Measurements from ENCODE around the gene VPS8.

The VPS8 gene

DNA sequence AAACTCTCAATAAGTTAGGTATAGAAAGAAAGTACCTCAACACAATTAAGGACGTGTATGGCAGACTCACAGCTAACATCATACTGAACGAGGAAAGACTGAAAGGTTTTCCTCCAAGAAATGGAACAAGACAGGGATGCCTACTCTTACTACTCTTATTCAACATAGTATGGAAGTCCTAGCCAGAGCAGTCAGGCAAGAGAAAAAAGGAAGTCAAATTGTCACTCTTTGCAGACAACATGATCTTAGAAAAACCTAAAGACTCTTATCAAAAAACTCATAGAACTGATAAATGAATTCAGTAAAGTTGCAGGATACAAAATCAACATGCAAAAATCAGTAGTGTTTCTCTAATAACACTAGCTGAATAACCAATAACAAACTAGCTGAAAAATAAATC is 244.9 kb downstream of the VPS8 start:
- TF ChIP-seq, protein P1, sequence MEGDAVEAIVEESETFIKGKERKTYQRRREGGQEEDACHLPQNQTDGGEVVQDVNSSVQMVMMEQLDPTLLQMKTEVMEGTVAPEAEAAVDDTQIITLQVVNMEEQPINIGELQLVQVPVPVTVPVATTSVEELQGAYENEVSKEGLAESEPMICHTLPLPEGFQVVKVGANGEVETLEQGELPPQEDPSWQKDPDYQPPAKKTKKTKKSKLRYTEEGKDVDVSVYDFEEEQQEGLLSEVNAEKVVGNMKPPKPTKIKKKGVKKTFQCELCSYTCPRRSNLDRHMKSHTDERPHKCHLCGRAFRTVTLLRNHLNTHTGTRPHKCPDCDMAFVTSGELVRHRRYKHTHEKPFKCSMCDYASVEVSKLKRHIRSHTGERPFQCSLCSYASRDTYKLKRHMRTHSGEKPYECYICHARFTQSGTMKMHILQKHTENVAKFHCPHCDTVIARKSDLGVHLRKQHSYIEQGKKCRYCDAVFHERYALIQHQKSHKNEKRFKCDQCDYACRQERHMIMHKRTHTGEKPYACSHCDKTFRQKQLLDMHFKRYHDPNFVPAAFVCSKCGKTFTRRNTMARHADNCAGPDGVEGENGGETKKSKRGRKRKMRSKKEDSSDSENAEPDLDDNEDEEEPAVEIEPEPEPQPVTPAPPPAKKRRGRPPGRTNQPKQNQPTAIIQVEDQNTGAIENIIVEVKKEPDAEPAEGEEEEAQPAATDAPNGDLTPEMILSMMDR (IDR thresholded peaks at IDR 0.05; ENCODE audit: low read depth, low read length) = no peak
- no peak for DNase-seq (ENCODE audit: extremely low read depth, low read depth)

GRCh38 chr3:185057829-185058228 is 245.9 kb downstream of the VPS8 start:
- no peak for DNase-seq (ENCODE audit: extremely low read depth, low read depth)

DNA sequence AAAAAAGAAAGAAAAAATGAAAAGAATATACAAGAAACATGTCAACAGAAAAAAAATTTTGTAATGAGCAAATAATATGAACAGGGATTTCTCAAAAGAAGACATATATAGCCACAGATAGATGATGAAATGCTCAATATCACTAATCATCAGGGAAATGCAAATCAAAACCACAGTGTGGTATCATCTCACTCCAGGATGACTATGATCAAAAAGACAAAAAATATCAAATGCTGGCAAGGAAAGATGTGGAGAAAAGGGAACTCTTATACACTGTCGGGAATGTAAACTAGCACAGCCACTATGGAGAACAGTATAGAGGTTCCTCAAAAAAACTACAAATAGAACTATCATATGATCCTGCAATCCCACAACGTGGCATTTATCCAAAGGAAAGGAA is 246.8 kb downstream of the VPS8 start:
- no peak for DNase-seq (ENCODE audit: extremely low read depth, low read depth)
- TF ChIP-seq, protein P1 (IDR thresholded peaks at IDR 0.05; ENCODE audit: low read depth, low read length) = no peak

More at GRCh38 chr3:185057829-185058228, 245.9 kb downstream of the VPS8 start:
- TF ChIP-seq, protein P1 (IDR thresholded peaks at IDR 0.05; ENCODE audit: low read depth, low read length) = no peak

DNA sequence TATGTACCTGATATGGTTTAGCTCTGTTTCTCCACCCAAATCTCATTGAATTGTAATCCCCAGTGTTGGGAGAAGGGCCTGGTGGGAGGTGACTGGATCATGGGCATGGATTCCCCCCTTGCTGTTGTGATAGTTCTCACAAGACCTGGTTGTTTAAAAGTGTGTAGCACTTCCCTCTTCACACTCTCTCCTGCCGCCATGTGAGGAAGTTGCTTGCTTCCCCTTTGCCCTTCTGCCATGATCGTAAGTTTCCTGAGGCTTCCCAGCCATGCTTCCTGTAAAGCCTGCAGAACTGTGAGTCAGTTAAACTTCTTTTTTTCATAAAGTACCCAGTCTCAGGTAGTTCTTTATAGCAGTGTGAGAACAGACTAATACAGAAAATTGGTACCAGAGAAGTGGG is 247.8 kb downstream of the VPS8 start:
- TF ChIP-seq, protein P1 (IDR thresholded peaks at IDR 0.05; ENCODE audit: low read depth, low read length) = no peak
- DNase-seq (ENCODE audit: extremely low read depth, low read depth) = no peak

- TF ChIP-seq, protein P1 (IDR thresholded peaks at IDR 0.05; ENCODE audit: low read depth, low read length) = no peak
- DNase-seq (ENCODE audit: extremely low read depth, low read depth) = no peak
Measured at GRCh38 chr3:185060655-185061054, 248.7 kb downstream of the VPS8 start.

DNA sequence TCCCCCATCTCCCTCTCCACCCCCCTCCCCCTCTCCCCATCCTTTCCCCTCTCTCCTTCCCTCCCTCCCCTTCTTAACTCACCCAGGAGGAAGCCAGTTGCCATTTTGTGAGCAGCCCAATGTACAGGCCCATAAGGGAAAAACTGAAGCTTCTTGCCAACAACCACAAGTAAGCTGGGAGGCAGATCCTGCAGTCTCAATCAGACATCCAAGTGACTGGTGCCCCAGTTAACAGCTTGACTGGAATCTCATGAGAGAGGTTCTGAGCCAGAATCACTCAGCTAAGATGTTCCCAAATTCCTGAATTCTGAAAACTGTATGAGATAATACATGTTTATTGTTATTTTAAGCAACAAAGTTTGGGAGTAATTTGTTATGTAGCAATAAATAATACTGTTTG is 250.2 kb downstream of the VPS8 start:
- TF ChIP-seq, protein P1 (IDR thresholded peaks at IDR 0.05; ENCODE audit: low read depth, low read length) = no peak
- DNase-seq (ENCODE audit: extremely low read depth, low read depth) = no peak

GRCh38 chr3:185063431-185063830 is 251.5 kb downstream of the VPS8 start:
- TF ChIP-seq, protein P1 (IDR thresholded peaks at IDR 0.05; ENCODE audit: low read depth, low read length) = no peak
- DNase-seq (ENCODE audit: extremely low read depth, low read depth) = no peak
